A673 (cell line): Measurements from ENCODE around the gene GGT5. TPM values are rescaled to one million over a fixed set of nuclear protein-coding genes. Genes with fewer than 3 reads are reported as not detected.

Experiments
- BruUV-seq: library from RNA; stranded (reverse); fragments of 400-500 nt; replicated peaks from 2 replicates; lab custom pipeline; 2021; lab: Mats Ljungman, UMichigan
- CTCF ChIA-PET: fragments of 300-600 bp; sonication (Branson Sonifier 250); formaldehyde crosslinking; loops from one replicate; lab custom pipeline; 2022; ENCODE audit warnings: antibody characterized with exemption; lab: Charles Lee
- POLR2A ChIA-PET: fragments of 300-600 bp; sonication (Branson Sonifier 250); formaldehyde crosslinking; loops from one replicate; lab custom pipeline; 2022; ENCODE audit warnings: antibody characterized with exemption; ENCODE audit not compliant: low non-redundant PET; lab: Charles Lee
- DNase-seq: peaks from one replicate; pipeline ENCODE4 v3.0.0-alpha.2; 2015; ENCODE audit warnings: low spot score
- H3K27ac ChIP-seq: fragments of 200-600 bp; sonication (generic); 2 replicates; pipeline ENCODE4 v1.5.1; 2016; ENCODE audit warnings: mixed run types, low read depth, mild to moderate bottlenecking, mixed read lengths, antibody characterized with exemption, low read length; ENCODE audit not compliant: poor library complexity, severe bottlenecking
- H3K27me3 ChIP-seq: fragments of 200-600 bp; sonication (generic); replicated peaks from 2 replicates; pipeline ENCODE4 v1.6.1; 2017; ENCODE audit warnings: mixed run types, low read depth, mild to moderate bottlenecking, mixed read lengths, antibody characterized with exemption, low read length; ENCODE audit not compliant: insufficient read depth, poor library complexity
- H3K36me3 ChIP-seq: fragments of 200-600 bp; sonication (generic); 2 replicates; pipeline ENCODE4 v1.6.1; 2016; ENCODE audit warnings: mixed run types, mild to moderate bottlenecking, mixed read lengths, antibody characterized with exemption, low read length; ENCODE audit not compliant: insufficient read depth, poor library complexity, severe bottlenecking
- H3K4me1 ChIP-seq: fragments of 200-600 bp; sonication (generic); 2 replicates; pipeline ENCODE4 v1.6.1; 2017; ENCODE audit warnings: mixed run types, mild to moderate bottlenecking, mixed read lengths, antibody characterized with exemption, low read length; ENCODE audit not compliant: insufficient read depth, poor library complexity, severe bottlenecking
- H3K4me3 ChIP-seq: fragments of 200-600 bp; sonication (generic); 2 replicates; pipeline ENCODE4 v1.5.1; 2016; ENCODE audit warnings: low read depth, mixed run types, mild to moderate bottlenecking, mixed read lengths, low read length; ENCODE audit not compliant: poor library complexity, severe bottlenecking
- H3K9me3 ChIP-seq: fragments of 200-600 bp; sonication (generic); 2 replicates; pipeline ENCODE4 v1.6.1; 2016; ENCODE audit warnings: mixed run types, low read depth, mild to moderate bottlenecking, mixed read lengths, antibody characterized with exemption, low read length; ENCODE audit not compliant: poor library complexity, severe bottlenecking
- EZH2 ChIP-seq: fragments of 200-600 bp; sonication (generic); IDR thresholded peaks from 2 replicates; pipeline ENCODE4 v1.6.1; 2017; ENCODE audit warnings: borderline replicate concordance, low read depth, mild to moderate bottlenecking, mixed read lengths, antibody characterized with exemption, low read length; ENCODE audit not compliant: poor library complexity, severe bottlenecking
- intact Hi-C: fragments of 100-400 bp; cut with micrococcal nuclease; formaldehyde crosslinking; loops from one replicate; pipeline ENCODE4 v1.10.0; 2022; ENCODE audit not compliant: unreplicated experiment
- total RNA-seq: library from RNA; stranded (reverse); gene quantifications from 2 replicates; pipeline ENCODE4 v1.2.3, GENCODE V29; 2021
- TF ChIP-seq, protein P1 (sequence below): fragments of 300-800, 200-600 bp; sonication (generic); conservative IDR thresholded peaks from 2 replicates; pipeline ENCODE4 v1.5.1; 2017; ENCODE audit warnings: low read depth, mild to moderate bottlenecking, antibody characterized with exemption, low read length, moderate library complexity, mixed read lengths

Gene GGT5
- total RNA-seq, 1 experiment from 2014 or later = not detected

DNA sequence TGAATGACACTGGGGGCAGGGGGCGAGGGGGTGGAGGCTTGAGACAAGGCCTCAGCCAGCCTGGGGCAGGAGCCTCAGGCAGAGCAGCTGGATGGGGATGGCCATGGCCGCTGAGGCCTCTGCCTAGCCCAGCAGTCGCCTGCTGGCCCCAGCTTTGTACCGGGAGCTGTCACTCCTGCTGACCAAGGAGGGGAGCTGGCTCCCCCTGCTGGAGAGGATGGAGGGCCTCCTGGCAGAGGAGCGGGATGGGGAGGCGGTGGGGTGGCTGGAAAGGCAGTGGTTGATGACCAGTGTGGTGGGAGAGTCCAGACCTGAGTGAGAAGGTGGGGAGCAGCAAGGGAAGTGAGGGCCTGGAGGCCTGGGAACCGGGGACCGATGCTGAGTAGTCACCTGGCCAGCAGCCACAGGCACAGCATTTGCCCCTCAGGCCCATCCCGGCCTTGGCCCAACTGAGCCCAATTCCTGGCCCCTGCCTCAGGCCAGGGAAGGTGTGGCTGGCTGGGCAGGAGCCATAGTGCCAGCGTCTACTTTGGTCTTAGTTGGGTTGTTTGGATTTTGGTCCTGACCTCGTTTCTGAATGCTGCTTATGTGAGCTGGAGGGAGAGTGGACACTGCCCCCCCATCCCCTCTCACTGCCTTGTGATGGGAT, 69.6 kb downstream of the GGT5 start:
- no peaks in the 10 kb centered on the region for H3K27me3 ChIP-seq
- H3K9me3 ChIP-seq = no peaks in the 10 kb centered on the region
- no peak for TF ChIP-seq EZH2
- TF ChIP-seq, protein P1, sequence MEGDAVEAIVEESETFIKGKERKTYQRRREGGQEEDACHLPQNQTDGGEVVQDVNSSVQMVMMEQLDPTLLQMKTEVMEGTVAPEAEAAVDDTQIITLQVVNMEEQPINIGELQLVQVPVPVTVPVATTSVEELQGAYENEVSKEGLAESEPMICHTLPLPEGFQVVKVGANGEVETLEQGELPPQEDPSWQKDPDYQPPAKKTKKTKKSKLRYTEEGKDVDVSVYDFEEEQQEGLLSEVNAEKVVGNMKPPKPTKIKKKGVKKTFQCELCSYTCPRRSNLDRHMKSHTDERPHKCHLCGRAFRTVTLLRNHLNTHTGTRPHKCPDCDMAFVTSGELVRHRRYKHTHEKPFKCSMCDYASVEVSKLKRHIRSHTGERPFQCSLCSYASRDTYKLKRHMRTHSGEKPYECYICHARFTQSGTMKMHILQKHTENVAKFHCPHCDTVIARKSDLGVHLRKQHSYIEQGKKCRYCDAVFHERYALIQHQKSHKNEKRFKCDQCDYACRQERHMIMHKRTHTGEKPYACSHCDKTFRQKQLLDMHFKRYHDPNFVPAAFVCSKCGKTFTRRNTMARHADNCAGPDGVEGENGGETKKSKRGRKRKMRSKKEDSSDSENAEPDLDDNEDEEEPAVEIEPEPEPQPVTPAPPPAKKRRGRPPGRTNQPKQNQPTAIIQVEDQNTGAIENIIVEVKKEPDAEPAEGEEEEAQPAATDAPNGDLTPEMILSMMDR = peak; percentile 75
- no peak overlapping the region for H3K4me3 ChIP-seq
- intact Hi-C loops = loop anchor here (2.0 to 10.0 kb wide), 2 partner anchors 68 to 220 kb away; no protein-coding TSS in a partner anchor
- no TSS peak for BruUV-seq
- no peak overlapping the region for H3K27ac ChIP-seq
- DNase-seq = peak; percentile 75
- peaks cover 8% of the 10 kb centered on the region for H3K36me3 ChIP-seq
- POLR2A ChIA-PET = no interaction called here
- CTCF ChIA-PET = interaction anchor here (0.5 to 2.2 kb wide), 6 partner anchors 18 to 362 kb away, joined by 3 to 9 read pairs (median 4); partner anchors contain the start of gene MIF
- no peaks in the 10 kb centered on the region for H3K4me1 ChIP-seq

DNA sequence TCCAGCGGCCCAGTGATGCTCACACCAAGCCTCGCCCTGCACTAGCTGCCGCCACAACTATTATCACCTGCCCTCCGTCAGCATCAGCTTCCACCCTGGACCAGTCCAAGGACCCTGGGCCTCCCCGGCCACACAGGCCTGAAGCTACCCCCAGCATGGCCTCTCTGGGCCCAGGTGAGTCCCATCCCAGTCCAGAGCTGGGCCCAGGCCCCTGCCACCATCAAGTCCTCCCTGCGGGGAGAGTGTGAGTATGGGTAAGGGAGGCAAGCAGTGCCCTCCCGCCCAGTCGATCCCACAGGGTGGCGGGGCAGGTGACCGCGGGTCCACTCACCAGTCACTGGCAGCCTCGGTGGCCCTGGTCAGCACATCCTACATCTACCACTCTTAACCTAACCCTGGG, 73.1 kb downstream of the GGT5 start:
- Histone ChIP-seq H3K27me3 (no peaks in the 10 kb centered on the region), H3K4me3 (no peak overlapping the region), H3K27ac (no peak overlapping the region), H3K36me3 (peaks cover 5% of the 10 kb centered on the region), H3K9me3 (no peaks in the 10 kb centered on the region), H3K4me1 (no peaks in the 10 kb centered on the region)
- intact Hi-C loops = loop anchor here (10.0 kb wide), 1 partner anchor 217 kb away; no protein-coding TSS in a partner anchor
- DNase-seq = no peak
- CTCF ChIA-PET = no interaction called here
- no TSS peak for BruUV-seq
- POLR2A ChIA-PET = no interaction called here
- no peak for TF ChIP-seq EZH2
- TF ChIP-seq, protein P1 = no peak

DNA sequence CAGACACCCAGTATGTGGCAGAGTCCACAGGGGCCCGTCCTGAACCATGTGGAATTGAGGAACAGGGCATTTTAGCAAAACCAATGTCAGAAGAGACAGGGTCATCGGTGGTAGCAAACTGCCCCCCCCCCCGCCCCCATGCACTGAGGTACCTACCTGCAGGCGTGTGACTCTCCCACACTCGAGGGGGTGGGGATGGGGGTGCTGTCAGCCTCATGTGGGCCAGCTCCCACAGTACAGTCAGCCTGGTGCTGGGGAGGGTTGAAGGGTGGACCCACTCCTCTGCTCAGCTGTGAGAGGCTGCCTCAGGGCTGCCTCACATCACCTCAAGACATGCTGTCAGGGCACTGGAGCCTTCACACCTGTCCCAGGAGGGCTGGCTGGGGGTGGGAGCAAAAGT, 74.2 kb downstream of the GGT5 start:
- CTCF ChIA-PET = interaction anchor here (1.3 kb wide), 1 partner anchor 13 kb away, joined by 4 read pairs; no protein-coding TSS in a partner anchor
- no TSS peak for BruUV-seq
- intact Hi-C loops = loop anchor here (10.0 kb wide), 1 partner anchor 216 kb away; no protein-coding TSS in a partner anchor
- no peaks in the 10 kb centered on the region for H3K9me3 ChIP-seq
- no peak for DNase-seq
- H3K4me3 ChIP-seq = no peak overlapping the region
- TF ChIP-seq, protein P1 = no peak
- TF ChIP-seq EZH2 = no peak
- no peak overlapping the region for H3K27ac ChIP-seq
- POLR2A ChIA-PET = no interaction called here
- no peaks in the 10 kb centered on the region for H3K4me1 ChIP-seq
- H3K27me3 ChIP-seq = no peaks in the 10 kb centered on the region
- peaks cover 9% of the 10 kb centered on the region for H3K36me3 ChIP-seq
